ENCODE measurements around the gene RENBP.
A peak's percentile ranks its signal among the peaks of the same experiment; 100 is the strongest.

The RENBP gene

DNA sequence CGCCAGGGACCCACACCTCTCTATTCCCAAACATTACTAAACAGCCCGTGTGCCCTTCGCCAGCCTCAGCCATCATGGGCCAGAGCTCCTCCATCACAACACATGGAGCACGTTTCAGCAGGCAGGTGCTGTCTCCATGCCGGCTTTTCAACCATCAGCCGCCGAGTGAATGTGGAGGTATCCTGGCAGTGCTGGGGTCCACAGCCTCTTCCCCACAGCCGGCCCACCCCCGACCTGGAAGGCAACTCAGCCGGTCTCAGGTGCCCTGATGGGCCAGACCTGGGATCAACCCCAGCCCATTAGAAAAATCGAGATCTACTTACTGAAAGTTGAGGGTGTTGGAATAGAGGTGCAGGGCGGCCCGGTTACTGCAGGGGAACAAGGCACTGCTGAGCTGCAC, 12.7 kb downstream of the RENBP start:
- DNase-seq, result no peak

DNA sequence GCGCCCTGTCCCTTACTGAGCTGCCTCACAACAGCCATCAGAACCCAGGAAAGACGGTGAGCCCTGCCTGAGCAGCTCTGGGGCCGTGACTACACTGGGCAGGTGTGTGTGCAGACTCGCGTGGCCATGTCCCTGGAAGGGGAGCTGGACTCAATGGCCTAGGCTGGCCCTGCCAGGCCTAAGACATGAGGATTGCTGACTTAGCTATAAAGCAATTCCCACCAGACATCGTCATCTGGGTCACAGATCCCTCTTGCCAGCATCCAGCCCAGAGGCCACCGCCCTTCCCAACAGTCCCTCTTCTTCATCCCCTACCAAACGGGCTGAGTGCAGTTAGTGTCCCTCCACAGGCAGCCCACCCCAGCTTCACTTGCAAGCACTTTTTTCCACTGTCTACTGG, 13.3 kb downstream of the RENBP start:
- no peak for DNase-seq

DNA sequence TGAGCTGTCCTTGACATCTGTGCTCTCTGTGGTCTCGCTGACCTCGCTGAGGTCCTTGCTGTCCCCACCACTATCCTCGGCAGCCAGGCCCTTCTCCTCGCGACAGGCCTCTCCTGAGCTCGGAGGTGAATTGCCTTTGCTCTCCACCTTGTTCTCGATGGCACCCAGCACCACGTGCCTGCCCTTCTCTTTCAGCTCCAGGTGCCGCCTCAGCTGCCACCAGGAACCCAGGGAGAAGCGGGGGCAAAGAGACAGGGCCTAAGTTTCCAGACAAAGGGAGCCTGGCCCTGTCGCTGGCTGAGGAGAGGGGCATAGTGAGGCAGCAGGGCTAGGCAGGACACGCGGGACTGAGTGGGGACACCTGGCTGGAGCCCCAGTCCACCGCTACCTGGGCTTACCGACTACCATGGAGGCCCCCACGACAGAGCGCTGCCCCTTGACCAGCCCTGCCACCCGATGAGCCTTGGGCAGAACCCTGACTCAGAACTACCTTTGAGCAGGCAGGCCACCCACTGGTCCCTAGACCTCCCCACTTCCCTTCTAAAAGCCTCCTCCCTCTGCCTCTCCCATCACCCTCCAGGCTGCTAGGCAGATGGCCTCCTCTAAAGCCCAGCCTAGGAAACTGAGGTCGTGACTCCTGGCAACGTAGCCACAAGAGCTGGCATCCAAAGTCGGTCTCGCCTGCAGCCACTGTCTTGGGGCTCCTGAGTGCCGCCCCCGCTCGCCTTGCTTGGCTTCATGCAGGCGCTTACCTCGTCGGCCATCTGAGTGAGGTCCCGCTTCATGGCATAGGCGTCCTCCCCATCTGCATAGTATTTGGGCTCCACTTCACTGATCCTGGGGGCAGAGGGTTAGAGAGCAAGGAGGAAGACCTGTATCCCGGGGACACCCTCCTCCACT, 14.2 kb downstream of the RENBP start:
- DNase-seq, result no peak

DNA sequence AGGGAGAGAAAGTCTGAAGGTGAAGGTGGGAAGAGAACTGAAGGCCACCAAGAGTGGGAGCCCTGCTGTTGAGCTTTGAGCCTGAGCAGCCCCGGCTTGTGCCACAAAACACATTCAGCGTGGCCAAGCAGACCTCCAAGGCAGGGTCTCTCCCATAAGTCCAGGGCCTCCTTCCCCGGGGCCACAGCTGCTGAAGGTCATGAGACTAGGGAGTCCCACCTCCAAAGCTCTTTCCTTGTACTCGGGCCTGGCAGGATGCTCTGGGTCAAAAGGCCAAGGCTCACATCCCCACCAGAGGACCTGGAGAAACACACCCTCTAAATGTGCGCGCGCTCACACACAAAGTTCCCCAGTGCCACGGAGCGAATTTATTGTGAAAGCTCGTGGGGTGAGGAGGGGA, 14.9 kb downstream of the RENBP start:
- DNase-seq, result no peak

DNA sequence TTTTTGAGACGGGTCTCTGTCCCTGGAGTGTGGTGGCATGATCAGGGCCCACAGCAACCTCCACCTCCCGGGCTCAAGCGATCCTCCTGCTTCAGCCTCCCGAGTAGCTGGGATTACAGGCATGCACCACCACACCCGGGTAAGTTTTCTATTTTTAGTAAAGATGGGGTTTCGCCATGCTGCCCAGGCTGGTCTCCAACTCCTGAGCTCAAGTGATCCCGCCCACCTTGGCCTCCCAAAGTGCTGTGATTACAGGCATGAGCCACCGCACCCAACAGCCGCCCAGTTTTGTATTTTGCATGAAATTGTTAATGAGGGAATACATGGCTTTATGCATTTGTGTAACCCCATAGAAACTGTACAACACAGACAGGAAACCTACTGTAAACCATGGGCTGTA, 15.6 kb downstream of the RENBP start:
- DNase-seq, result no peak

DNA sequence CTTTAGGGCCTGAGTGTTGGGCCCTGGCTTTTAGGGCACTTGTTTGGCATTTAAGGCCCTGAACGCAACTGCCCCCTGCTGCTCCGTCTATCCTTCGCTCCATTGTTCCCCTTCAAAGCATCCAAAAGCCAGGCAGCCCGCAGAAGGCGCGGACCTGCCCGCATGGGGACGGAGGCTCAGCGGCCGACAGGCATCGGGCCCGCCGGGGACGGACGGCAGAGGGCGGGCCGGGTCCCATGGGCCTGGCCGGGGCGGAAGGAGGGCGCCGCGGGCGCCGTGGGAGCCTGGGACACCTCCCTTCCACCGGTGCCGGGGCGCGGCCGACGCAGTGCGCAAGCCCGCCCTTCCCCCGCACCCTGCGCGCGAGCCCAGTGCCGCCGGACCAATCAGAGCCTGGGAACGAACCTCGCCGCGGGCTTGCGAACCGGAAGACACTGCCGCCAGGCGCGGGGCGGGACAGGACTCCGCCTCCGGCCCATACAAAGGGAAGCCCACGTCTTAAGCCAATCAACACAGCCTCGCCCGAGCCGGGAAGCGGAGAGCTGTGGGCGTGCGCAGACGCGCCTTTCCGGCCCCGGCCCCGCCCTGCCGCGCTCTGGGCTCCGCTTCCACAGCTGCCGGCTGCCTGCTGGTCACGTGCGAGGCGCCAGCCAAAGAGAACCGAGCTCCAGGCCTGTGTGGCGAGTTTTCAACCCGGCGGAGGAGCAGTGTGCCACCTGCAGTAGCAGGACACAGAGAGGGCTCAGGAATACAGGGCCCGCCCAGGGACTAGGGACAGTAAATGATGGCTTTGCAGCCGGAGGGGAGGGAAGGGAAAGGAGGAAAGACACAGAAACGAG, 16.3 kb downstream of the RENBP start:
- DNase-seq, result peak; percentile 99

DNA sequence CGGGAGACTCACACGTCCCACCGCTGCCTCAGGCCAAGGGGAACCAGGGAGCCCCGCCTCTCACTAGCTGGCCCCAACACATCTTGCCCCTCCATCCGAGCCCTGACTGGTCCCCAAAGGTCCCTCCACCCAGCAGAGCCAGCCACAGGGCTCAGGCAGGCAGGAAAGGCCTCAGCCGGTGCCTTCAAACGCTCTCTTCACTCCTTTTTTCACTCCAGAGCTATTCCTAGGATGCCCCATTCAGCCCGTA, 16.8 kb downstream of the RENBP start:
- no peak for DNase-seq

DNA sequence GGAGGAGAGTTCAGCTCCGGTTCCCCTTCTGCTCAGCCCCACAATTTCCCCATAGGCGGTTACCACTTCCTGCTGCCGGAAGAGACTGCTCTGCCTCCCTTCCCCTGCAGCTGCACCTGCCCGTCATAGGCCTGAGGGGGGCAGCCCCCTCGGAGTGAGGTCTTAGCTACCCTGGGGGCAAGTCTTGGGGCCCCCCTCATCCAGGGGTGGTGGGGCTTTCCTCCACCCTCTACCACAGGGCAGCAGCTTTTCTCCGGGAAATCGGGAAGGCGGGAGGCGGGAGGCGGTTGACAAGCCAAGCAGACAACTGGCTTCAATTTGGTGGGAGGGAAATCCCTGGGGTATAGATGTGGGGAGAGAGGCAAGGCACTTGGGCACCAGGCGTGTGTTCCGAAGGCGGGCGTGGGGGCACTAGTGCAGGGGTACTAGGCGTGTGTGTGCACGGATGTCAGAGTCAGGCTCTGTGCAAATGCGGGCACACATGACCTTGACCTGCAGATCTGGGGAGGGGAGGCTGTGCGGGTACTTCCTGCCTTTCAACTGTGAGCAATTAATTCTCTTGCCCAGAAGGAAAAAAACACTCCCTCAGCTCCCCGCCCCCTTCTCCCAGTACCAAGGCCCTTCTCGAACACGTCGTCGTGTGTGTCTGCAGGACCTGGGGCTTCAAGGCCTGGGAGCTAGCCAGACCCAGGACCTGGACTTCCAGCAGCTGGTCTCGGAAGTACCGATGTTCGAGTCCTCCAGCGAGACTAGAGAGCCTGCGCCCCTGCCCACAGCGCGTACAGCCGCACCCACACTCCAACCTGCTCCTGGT, 17.4 kb downstream of the RENBP start:
- peak; percentile 91 for DNase-seq

DNA sequence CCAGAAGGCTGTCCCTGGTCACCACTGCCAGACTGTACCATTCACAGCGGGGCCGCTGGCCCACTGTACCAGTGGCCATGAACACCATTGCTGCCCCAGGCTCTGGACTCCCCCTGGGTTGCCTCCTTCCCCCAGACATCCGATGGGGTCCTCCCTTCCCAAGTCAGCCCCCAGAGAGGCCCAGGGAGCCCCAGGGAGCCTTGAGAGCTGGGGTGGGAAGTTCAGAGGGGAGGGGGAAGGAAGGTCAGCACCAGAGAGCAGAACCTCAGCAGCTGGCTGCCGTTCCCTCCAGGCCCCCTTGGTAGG, 17.9 kb downstream of the RENBP start:
- DNase-seq, result no peak

DNA sequence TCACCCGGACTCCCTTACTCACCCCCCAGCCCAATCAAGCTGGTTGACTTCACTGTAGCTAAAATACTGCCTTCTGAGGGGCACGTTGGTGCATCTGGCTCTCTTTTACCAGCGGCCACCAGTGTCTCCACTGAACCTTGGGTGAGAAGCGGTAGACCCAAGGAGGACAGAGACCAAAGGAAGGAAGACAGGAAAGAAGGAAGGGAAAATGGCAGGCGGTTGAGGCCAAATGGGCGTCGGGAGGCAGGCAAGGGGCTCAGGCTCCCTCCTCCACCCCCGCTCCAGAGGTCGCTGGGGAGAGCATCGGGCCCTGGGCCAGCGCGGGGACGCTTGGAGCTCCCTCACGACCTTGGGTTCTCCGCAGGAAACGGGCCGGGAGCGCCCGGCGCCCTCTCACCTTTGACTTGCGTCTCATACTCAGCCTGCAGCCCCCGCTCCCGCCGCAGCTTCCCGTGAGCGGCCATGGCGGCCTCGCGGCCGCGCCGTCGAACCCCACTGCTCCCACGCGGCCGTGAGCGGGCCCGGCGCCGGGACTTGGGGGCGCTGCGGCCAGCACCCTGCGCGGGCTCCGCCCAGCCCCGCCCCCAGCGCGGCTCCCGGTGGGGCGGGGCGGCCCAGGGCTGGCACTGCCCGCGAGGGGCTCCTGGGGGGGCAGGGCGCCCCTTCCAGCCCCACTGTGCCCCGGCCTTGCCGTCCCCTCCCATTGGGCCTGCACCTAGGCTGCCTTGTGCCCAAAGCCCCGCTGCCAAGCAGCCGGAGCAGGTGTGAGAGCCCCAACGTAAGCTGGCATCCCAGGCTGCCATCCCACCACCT, 18.5 kb downstream of the RENBP start, which contains the start of gene ARHGAP4:
Gene ARHGAP4, minus strand, starts transcription at position 526 of the 813 bp plus-strand sequence. Its CDS starts 62 bp downstream, at position 464.
- peak; percentile 36 for DNase-seq

DNA sequence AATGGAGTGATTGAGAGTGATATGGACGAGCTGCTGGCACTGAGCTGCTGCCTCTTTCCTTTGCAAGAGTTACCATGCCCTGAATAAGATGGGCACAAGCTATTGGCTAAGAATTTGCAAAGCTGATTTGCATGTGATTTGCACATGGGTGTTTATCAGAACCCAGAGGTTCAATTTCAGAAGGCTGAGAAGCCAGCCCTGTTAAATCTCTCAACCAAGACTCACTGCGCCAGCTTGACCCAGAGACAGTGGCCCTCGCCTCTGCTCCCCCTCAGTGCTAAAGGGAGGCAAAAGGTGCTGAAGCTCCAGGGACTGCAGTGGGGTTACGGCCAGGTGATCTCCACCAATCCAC, 19.1 kb downstream of the RENBP start:
- DNase-seq, result no peak

DNA sequence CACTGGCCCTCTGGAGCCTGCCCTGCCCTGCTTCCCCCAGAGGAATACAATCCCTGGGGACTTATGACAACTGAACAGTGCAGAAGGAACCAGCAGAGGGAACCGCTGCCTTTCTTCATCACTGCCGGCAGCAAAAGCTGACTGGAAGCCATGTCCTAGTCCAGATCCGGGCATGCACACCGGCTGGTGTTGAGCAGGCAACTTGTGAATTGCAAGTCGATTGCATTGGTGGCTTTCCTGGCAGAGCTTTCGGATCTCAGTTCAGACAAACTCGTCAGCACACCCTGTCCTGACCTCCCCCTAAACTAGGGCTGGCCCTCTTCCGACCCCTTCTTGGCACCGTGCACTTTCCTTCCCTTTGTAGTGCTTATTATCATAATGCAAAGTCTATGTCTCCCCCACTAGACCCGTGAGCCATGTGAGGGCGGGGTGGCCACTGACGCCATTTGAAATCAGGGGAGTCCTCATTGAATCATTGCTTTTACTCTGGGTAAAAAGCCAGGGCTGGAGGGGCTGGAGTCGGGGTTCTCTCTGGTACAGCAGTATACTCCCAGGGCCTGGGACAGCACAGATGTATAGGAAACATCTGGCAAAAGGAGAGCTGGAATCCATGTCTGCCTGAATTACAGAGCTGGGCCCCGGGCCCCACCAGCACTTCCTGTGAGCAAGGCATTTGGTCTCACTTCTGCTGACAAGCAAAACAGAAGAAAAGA, 20.1 kb downstream of the RENBP start:
- peak; percentile 68 for DNase-seq

DNA sequence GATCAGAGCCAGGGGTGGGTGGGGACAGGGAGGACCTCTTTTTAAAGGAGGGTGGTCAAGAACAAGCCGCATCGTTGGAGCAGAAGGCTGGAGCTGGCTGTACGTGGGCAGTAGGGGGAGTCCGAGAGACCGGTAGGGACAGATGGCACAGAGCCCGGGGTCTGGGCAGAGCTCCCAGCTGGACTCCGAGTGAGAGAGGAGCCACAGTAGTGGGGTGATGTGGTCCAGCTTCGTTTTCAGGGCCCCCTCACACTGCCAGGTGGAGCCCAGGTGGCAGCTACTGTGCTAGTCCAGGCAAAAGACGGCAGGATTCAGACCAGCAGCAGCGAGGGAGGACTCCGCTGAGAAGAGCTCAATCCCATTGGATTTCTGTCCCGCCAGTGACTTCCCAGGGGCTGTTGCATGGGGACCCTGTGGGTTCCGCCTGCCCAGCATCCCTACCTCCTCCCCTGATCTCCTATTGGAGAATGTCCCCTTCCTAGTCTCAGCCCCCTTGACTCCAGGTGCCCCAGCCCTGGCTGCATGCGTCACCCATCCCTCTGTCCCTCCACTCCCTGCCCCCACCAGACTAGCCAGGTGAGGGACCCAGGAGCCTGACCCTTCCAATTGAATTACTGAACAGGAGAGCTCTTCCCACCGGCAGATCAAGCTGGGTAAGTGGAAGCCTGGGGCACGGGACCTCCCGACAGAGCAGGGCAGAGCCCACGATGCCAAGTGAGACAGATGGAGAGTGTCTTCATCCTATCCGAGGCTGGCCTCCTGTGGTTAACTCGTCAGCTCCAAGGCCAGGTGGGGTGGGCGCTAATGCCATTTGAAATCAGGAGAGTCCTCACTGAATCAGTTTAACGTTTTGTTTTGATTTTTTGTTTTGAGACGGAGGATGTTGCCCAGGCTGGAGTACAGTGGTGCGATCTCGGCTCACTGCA, 21.2 kb downstream of the RENBP start:
- no peak for DNase-seq

DNA sequence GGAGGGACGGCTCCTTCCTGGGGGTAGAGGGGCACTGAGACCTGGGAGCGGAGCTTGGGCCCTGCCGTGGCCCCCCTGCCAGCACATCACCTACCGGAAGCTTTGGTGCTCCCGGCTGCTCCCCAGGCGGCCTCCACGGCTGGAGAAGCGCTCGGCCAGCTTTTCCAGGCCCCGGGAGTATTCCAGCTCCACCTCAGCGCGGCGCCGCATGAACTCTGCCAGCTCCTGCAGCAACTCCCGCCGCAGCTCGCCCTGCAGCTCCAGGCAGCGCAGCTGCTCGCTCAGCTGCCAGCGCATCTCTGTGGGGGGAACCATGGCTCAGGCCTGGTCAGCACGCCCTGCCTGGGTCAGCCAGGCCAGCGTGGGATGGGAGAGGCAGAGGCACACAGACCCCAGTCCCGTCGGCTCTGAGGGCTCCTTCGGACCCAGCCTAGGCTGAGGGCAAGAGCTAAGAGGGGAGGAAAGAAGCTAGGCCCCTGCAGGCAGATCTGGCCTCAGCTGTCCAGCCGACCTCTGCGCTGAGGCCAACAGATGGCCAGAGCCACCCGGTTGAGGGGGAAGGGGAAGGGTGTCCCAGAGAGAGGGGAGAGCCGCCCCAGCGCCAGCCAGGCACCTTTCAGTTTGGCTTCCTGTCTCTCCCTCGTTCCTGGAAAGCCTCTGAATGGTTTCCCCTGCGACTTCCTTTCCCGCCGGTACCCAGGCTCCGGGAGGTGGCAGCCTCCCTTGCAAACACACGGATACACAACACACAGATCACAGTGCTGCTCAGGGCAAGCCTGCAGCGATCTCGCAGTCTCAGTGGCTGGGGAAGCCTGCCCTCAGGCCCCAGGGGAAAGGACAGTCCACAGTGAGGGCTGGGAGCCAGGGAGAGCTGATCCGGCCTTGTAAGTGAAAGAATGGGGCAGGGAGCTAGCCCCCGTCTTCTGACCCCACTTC, 22.7 kb downstream of the RENBP start:
- no peak for DNase-seq

DNA sequence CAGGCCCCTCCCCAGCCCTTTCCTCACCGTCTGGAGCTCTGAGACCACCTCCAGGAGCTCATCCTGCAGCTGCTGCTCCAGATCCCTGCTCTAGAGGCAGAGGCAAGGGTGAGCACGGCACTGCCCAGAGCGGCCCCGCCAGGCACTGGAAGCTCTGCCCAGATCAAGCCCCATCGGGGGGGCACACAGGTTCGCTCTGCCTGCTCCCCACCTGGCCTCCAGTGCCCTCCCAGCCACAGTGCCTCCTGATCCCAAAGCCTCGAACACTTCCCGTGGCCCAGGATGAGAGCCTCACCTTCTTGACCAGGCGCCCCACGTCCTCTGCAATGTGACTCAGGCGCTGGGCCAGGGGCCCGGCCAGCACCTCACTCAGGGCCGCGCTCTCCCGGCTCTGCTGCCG, 23.4 kb downstream of the RENBP start:
- DNase-seq, result no peak

DNA sequence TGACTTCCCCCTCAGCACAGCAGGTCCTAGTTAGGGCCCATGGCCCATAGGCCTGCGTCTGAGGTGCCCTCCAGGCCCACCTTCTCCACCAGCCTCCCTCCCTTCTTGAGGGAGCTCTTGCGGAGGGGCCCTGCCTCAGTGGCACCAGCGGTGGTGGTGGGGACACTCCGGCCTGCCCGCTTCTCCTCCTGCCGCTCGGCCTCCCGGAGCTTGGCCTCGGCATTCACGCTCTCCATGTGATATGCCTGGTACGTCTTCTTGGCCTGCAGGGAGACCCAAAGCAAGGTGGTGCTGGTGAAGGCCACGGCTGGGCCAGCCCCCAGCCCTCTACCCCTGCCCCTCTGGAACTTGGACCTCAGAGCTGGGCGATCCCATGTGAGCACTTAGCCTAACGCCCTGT, 23.9 kb downstream of the RENBP start:
- DNase-seq, result no peak

DNA sequence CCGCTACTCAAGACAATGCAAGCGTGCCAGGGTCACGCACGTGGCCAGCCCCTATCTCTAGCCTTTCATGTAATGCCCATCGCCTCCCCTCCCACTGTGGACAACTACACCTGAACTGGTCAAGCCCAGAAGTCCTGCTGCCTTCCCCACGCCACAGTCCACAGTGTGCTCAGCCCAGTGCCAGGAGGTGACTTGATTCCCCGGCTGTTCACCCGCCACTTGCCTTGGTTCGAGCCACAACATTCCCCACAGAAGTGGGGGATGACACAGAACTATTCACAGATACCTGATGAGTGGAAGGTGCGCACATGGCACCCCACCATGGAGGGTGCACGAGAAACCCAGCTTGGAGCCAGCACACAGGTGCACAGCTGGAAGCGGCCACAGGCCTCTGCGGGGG, 25.2 kb downstream of the RENBP start:
- DNase-seq, result no peak

DNA sequence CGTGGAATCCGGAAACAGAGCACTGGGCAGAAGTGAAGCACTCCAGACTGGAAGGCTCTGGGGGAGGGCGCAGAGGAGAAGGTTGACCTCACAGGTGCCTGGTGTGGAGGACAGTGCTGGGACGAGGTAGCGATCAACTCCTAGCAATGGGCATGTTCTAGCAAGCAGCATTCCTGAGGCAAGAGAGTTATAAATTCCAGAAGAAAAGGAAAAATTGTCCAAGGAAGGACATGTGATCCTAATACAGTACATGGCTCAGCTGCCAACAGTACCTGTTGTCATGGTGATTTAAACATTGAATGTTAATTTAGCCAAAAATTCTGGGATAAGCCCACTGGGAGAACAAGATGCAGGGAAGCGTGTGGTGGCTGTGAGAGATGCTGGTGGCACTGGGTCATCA, 26.6 kb downstream of the RENBP start:
- DNase-seq, result no peak

DNA sequence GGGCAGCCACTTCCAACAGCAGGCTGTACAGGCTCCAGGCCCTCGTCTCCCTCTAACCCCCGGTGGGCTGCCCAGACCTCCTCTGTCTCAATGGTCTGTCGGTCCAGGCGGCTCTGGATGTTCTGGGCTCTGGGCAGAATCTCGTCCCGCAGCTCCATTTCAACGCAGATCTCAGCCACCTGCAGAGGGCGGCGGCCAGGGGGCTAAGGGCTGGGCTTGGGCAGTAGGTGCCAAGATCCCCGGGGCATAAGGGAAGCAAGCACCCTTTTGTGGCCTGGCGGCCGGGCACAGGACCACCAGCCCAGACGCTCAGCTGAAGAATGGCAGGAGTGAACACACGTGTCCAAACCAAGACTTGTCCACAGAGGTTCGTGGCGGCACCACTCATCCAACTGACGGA, 30.7 kb downstream of the RENBP start:
- DNase-seq, result no peak

DNA sequence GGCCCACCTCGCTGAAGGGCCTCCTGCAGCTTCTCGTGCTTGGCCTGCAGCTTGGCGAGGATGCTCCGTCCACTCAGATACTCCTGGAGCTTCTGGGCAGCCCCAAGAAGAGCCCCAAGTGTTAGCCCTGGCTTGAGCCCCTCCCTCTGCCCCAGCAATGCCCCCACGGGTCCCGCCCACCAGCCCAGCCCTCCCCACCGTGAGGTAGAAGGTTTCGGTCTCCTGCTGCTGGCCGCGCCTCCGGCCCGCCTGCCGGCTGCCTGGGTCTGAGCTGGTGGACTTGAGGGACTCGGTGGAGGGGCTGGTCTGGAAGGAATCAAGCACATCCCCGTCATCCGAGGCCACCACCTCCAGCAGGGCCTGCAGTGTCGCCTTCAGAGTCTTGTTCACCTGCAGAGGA, 31.2 kb downstream of the RENBP start:
- no peak for DNase-seq

Data from CD4-positive, alpha-beta T cell treated with Interleukin-15 for 1 hour (primary cell).